ENCODE results near the gene MIAT.
"Not testable (repeated sequence)": the region's sequence is repeated elsewhere in the genome, so short reads cannot be mapped to it uniquely, and the experiment has no call there.

The MIAT gene

DNA sequence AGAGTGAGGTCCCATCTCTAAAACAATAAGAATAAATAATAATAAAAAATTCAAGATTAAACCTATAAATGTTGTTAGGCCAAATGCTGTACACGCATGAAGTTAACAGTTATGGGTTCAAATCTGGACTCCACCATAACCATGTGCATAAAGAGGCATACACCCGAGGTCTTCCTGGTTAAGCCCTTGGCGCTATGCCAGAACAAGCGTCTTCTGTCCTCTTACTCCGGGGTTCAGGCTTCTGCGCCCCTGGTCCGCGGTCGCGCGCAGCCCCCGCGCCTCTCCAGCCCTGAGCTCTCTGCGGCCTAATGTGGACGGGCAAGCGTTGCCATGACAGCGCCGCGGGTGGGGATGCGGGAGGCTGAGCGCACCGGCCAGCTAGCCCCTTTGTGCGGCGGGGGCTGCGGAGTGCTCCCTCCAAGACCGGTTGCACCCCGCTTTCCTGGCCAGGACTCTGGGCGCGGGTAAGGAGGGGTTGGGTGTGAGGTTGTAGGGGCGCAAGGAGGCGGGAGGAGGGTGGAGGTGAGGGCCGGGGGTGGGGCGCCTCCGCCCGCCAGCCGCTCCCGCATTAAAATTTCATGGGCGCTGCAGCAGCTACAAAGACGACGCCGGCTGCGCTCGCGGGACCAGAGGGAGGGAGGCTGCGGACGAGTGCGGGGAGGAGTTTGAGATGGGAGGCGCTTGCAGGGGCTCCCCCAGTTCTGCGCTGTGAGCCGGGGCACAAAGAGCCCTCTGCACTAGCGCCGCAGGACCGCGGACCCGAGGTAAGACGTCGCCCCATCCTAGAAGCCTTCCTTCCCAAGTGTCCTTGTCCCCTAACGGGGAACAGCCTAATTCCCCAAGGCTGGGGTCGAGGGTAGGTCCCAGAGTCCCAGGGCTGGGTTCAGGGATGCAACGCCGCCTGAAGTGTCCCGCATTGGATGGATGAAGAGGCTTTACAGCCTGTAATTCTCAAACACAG, at the start of gene MIAT:
Gene MIAT (plus strand): TSS at position 698 of the 961 bp plus-strand sequence.
- TF ChIP-seq, protein P1, sequence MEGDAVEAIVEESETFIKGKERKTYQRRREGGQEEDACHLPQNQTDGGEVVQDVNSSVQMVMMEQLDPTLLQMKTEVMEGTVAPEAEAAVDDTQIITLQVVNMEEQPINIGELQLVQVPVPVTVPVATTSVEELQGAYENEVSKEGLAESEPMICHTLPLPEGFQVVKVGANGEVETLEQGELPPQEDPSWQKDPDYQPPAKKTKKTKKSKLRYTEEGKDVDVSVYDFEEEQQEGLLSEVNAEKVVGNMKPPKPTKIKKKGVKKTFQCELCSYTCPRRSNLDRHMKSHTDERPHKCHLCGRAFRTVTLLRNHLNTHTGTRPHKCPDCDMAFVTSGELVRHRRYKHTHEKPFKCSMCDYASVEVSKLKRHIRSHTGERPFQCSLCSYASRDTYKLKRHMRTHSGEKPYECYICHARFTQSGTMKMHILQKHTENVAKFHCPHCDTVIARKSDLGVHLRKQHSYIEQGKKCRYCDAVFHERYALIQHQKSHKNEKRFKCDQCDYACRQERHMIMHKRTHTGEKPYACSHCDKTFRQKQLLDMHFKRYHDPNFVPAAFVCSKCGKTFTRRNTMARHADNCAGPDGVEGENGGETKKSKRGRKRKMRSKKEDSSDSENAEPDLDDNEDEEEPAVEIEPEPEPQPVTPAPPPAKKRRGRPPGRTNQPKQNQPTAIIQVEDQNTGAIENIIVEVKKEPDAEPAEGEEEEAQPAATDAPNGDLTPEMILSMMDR (IDR thresholded peaks at IDR 0.05; ENCODE audit: low read depth, low read length) = no peak
- peak in 1 of 2 donors; percentile 23 for DNase-seq (ENCODE audit: low read depth in 2 of 2)
- peak within 1 kb of the TSS; percentile 27 to 35 for H3K4me3 ChIP-seq (replicated peaks in 1 of 2; ENCODE audit: low read depth in 2 of 2, low read length in 2 of 2)

DNA sequence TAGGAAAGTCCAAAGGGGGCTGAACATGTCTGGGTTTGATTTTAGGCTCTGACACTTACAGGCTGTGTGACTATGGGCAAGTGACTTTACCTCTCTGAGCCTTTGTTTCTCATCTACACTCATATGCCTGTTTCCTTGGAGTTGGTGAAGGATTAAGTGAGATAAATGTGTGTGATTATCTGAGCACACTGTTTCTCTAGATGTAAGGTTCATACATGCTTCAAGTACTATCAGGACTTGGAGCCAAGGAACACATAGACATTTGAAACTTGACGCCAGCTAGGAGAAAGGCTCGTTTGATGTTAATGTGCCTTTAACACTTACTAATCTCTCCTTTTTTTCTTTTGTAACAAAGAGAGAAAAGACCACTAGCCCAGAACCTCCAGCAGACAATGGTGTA, 49.3 kb upstream of the MIAT start:
- TF ChIP-seq, protein P1 (IDR thresholded peaks at IDR 0.05; ENCODE audit: low read depth, low read length) = no peak
- no peak for DNase-seq (ENCODE audit: low read depth in 2 of 2)
- H3K4me3 ChIP-seq (replicated peaks in 1 of 2; ENCODE audit: low read depth in 2 of 2, low read length in 2 of 2) = no peak overlapping the region

DNA sequence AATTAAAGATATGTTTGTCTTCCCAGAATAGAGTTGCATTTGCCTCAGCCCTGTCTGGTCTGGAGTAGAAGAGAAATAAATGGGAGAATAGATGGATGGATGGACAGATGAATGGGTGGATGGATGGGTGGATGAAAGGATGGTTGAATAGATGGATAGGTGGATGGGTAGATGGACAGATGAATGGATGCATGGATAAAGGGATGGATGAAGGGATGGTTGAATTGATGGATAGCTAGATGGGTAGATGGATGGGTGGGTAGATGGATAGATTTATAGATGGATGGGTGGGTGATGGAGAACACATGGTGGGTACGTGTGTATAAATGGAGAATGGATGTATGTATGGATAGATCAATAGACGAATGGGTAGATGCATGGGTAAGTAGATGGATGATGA, 48.1 kb upstream of the MIAT start:
- no peak for DNase-seq (ENCODE audit: low read depth in 2 of 2)
- TF ChIP-seq, protein P1 (IDR thresholded peaks at IDR 0.05; ENCODE audit: low read depth, low read length) = no peak

DNA sequence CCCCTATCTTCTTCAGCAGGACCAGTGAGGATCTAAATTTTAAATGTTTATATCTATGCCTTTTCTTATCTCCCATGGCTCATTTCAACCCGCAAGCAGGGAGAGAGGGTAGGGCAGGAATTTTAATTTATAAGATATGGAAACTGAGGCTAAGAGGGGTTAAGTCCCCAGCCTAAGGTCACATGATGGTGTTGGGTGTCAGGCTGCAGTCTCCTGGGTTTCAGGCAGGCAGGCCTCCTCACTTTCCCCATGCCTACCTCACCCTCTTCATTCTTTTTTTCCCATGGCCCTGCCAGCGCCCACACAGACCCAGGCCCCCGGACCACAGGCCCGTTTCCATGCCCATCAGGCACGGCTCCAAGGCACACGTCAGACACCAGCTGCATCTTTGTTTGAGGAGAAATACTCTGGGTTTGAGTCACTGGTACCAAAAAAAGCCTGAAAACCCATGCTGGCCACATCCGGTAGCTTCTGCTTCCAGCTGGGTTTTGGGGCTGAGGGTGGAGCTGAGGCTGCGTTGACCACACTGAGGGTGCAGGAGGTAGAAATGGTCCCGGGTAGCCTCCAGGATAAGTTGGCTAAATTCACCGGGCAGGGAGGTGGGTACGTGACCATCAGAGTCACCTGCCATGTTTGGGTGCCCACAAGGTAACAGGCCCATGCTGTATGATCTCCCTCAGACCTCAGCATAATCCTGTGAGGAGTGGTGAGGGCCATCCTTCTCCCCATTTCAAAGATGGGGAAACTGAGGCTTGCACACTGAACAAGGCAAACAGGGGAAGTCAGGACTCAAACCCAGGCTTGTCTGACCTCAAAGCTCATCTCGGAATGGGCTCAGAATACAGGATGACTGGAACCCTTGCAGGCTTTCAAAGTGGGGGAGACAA, 47.1 kb upstream of the MIAT start:
- no peak overlapping the region for H3K4me3 ChIP-seq (replicated peaks in 1 of 2; ENCODE audit: low read depth in 2 of 2, low read length in 2 of 2)
- peak; percentile 86 to 95 for DNase-seq (ENCODE audit: low read depth in 2 of 2)
- TF ChIP-seq, protein P1 (IDR thresholded peaks at IDR 0.05; ENCODE audit: low read depth, low read length) = no peak

More for the DNA sequence above, 48.1 kb upstream of the MIAT start:
- H3K4me3 ChIP-seq (replicated peaks in 1 of 2; ENCODE audit: low read depth in 2 of 2, low read length in 2 of 2) = no peak overlapping the region

DNA sequence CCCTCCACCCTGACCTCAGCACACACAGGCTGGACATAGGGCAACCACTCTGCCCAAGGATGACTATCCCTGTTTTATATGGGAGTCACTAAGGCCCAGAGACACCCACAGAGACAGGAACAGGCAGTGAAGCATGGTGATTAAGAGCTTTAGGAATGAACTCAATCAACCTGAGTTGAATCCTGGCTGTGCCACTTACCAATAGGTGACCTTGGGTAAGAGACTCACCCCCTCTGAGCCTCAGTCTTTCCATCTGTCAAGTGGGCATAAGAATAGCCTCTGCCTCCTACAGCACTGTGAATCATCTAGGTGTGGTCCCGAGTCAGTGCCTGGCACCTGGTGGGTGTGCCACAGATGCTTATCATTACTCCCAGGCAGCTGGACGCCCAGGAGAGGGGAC, 46.4 kb upstream of the MIAT start:
- TF ChIP-seq, protein P1 (IDR thresholded peaks at IDR 0.05; ENCODE audit: low read depth, low read length) = no peak
- H3K4me3 ChIP-seq (replicated peaks in 1 of 2; ENCODE audit: low read depth in 2 of 2, low read length in 2 of 2) = no peak overlapping the region
- peak in 1 of 2 donors; percentile 57 for DNase-seq (ENCODE audit: low read depth in 2 of 2)

DNA sequence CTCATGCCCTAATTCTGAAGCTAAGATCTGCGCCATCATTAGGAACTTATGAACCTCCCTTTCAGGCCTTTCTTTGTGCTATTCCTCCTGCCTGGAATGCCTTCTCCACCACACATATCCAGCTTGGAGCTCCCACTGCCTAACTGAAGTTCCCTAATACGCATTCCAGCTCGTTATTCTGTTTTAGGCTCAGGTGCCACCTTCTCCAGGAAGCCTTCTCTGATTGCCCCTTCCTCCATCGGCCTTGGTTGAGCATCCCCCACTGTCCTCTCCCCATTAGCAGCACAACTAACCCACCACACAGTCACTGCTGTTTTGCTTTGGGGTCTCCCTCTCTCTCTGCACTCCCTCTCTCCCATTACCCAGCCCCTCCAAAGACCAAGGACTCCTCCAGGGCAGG, 44.7 kb upstream of the MIAT start:
- no peak for DNase-seq (ENCODE audit: low read depth in 2 of 2)
- no peak overlapping the region for H3K4me3 ChIP-seq (replicated peaks in 1 of 2; ENCODE audit: low read depth in 2 of 2, low read length in 2 of 2)
- TF ChIP-seq, protein P1 (IDR thresholded peaks at IDR 0.05; ENCODE audit: low read depth, low read length) = no peak

DNA sequence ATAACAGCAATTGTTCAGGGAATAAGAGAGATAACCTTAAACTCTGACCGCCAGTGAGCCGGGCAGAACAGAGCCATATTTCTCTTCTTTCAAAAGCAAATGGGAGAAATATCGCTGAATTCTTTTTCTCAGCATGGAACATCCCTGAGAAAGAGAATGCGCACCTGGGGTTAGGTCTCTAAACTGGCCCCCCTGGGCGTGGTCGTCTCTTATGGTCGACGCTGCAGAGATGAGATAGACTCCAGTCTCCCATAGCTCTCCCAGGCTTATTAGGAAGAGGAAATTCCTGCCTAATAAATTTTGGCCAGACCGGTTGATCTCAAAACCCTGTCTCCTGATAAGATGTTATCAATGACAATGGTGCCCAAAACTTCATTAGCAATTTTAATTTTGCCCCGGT, 43.6 kb upstream of the MIAT start:
- not testable (repeated sequence) for DNase-seq (ENCODE audit: low read depth in 2 of 2)

More for the DNA sequence above, 43.6 kb upstream of the MIAT start:
- H3K4me3 ChIP-seq (replicated peaks in 1 of 2; ENCODE audit: low read depth in 2 of 2, low read length in 2 of 2) = not testable (repeated sequence)
